ENCODE measurements around the gene SGCD.

SGCD gene

DNA sequence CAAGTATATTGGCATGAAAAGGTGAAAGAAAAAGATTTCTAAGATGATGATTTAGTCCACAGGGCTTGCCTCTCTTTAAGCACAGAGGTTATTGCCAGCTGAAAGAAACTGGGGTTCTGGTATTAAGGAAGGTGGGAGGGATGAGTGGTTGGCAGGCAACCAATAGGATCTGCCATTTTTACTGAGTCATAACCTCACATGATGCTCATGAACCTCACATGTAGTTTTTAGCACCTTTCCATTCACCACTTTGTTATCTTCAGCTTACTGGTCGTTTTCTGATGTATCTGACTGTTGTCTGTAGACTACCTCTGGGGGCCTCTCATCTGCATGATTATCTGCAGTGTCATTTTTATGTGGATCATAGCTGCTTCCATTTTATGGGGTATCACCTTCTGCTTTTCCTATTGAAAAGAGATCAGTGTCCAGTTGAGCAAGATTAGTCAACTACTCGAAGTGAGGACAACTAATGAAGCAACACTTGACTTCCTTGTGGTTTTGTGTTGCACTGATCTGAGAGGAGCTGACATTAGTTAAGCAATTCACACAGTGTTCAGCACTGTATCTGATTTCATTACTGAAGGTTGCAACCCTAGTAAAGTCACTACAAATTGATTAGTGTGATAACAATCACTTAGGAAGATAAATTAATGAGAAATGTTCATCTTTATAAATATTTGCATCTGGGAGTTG, 186.3 kb downstream of the SGCD start:
- no peak for DNase-seq (ENCODE audit: low read depth, low spot score)

DNA sequence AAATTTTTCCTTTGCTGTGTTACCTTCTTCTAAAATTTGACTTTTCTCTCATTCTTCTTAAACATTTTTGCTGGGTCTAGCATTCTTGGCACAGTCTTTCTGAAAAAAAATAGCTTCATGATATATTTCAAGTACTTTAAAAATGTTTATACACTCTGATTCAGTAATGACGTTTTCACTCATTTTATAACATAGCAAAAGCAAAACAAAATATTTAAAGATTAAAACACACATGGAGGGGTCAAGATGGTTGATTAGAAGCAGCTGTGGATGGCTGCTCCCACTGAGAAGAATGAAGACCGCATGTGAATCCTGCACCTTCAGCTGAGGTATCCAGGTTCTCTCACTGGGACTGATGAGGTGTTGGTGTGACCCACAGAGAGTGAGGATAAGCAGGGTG, 188.2 kb downstream of the SGCD start:
- no peak for DNase-seq (ENCODE audit: low read depth, low spot score)

DNA sequence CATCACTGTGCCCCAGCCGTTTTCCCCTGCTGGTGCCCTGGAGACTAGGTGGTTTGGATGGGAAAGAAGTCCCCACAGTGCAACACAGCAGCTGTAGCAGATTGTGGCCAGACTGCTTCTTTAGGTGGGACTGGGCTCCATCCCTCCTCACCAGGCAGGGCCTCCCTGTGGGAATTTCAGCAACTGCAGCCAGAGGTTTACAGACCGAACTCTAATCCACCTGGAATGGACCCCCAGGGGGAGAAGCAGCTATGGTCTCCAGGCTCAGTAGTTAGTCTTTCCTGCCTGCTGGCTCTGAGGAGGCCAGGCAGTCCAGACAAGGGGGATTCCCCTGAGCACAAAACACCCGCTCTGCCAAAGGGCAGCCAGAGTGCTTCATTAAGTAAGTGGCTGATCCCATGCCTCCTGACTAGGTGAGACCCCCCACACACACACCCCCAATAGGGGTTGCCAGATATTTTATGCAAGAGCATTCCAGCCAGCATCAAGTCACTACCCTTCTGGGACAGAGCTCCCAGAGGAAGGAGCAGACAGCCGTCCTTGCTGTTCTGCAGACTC, 188.9 kb downstream of the SGCD start:
- no peak for DNase-seq (ENCODE audit: low read depth, low spot score)

DNA sequence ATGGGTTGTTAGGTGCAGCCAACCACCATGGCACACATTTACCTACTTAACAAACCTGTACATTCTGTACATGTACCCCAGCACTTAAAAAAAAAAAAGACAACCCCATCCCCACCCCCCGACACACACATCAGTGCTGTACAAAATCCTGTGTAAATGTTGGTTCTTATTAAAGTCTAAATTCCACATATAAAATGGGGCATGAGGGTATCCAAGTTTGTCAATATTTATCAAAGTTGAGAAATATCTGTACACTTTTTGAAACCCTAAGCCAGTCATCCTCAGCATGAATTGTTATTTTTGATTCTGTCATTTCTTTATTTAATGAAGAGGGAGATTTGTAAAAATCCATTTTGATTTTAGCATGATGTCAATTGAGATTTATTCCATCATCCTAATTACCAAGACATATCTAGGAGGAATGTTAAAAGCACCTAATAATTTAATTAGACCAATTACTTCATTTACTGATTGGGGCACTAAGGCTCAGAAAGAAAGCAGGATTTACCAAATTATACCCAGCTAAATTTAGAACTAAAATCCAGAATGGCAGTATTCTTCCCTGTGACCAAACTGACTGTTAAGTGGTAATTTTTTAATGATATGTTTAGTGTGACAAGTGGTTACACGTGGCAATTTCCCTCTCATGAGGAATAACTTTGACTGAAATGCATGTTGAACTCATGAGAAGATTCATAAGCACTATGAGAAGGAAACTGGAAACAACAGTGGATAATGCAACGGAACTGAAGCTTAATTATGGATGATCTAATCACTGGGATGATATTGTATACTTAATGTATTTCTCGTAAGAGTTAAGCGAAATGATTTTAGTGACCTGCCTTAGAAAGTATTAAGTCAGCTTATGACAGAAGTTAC, 195.9 kb downstream of the SGCD start:
- no peak for DNase-seq (ENCODE audit: low read depth, low spot score)

- DNase-seq (ENCODE audit: low read depth, low spot score) = no peak
Measured at GRCh38 chr5:156523607-156524006, 196.6 kb downstream of the SGCD start.

- DNase-seq (ENCODE audit: low read depth, low spot score) = no peak
Measured at GRCh38 chr5:156526081-156526925, 199.3 kb downstream of the SGCD start.

GRCh38 chr5:156527611-156528010, 200.6 kb downstream of the SGCD start:
- DNase-seq (ENCODE audit: low read depth, low spot score) = no peak

GRCh38 chr5:156528673-156529072, 201.7 kb downstream of the SGCD start:
- DNase-seq (ENCODE audit: low read depth, low spot score) = no peak

DNA sequence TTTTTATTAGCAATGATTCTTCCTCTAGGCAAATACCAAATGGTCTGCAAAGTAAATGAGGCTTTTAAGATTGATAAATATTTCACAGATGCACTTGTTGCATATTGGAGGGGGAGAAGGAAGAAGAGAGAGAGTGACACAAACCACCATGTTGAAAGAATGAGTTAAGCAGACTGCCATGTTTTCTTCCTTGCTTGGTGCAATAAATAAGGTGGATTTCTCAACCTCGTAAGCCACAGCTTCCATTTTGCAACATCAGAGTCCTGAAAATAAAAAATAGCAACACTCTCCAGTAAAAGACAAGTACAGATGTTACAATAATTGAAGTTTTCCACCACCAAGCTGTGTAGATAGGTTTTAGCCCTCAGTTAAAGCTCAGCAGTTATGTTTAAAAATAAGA, 202.9 kb downstream of the SGCD start:
- DNase-seq (ENCODE audit: low read depth, low spot score) = no peak

DNA sequence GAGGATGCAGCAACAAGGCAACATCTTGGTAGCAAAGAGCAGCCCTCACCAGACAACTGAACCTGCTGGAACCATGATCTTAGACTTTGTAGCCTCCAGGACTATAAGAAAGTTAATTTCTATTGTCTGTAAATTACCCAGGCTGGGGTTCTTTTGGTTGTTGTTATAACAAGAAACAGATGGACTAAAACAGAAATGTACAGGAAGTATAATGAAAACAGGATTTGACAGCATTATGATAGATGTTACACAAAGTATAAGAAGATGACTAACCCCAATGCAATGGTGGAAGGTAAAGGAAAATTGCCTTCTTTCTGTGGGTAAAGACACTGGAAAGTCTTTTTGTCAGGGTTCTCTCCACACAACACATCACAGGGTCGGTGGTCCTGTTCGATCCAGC, 204.2 kb downstream of the SGCD start:
- no peak for DNase-seq (ENCODE audit: low read depth, low spot score)

GRCh38 chr5:156532921-156533320, 206.0 kb downstream of the SGCD start:
- DNase-seq (ENCODE audit: low read depth, low spot score) = no peak

DNA sequence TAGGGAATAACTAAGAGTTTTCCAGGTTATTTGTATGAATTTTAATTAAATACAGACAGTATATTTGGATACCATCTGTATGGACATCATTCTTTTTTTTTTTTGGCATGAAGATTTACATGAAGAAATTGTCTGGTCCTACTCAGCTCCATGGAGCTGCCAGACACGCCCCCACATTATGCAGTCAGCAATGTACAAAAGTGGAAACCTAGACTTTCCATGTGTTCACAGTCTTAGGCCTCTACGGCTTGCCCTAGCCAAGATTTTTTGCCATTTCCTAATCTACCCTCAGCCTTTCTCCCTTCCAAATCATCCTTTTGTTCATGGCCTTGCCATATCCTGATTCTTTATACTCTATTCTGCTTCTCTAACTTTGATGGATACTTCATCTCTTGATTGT, 207.1 kb downstream of the SGCD start:
- DNase-seq (ENCODE audit: low read depth, low spot score) = no peak

DNA sequence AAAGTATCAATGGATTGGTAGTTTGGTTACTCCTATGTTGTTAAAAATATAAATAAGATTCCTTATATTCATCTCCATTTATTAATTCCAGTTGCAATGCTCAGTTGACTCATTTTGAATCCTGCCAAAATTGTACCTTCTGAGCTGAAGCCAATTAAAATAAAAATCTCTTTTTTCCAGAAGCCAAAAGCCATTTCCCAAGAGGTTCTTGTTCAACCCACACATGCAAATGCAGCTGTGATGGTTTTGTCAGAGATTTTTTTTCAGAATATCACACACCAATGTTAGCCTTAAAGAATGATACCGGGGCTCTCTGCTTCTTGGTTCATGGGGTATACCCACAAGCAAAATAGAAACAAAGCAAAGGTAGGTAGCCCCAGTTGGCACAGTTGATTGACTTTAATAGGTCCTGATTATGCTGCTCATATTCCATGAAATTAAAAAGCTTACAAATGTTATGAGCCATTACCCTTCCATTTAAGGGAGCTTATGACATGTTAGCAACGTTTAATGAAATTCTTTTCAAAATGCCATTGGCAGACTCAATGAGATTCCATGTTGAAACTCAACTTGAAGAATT, 208.0 kb downstream of the SGCD start:
- DNase-seq (ENCODE audit: low read depth, low spot score) = no peak

DNA sequence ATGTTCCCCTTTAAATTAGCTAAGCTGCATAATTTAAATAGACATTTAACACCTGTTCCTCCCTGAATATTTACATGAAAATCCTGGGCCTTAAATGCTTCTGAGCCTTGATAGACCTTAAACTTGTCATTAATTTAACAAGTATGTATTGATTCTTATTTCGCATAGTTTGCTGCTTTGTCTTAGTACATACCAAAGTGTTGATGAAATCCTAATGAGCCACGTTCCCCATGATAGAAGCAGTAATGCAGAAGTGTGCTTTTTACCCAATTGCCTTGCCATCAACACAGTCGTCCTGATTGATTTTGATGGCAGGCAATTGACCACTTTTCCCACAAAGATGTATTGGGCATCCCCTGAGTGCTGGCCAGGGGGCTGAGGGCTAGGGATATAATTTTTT, 213.5 kb downstream of the SGCD start:
- no peak for DNase-seq (ENCODE audit: low read depth, low spot score)

- DNase-seq (ENCODE audit: low read depth, low spot score) = no peak
Measured at GRCh38 chr5:156541582-156541981, 214.6 kb downstream of the SGCD start.

DNA sequence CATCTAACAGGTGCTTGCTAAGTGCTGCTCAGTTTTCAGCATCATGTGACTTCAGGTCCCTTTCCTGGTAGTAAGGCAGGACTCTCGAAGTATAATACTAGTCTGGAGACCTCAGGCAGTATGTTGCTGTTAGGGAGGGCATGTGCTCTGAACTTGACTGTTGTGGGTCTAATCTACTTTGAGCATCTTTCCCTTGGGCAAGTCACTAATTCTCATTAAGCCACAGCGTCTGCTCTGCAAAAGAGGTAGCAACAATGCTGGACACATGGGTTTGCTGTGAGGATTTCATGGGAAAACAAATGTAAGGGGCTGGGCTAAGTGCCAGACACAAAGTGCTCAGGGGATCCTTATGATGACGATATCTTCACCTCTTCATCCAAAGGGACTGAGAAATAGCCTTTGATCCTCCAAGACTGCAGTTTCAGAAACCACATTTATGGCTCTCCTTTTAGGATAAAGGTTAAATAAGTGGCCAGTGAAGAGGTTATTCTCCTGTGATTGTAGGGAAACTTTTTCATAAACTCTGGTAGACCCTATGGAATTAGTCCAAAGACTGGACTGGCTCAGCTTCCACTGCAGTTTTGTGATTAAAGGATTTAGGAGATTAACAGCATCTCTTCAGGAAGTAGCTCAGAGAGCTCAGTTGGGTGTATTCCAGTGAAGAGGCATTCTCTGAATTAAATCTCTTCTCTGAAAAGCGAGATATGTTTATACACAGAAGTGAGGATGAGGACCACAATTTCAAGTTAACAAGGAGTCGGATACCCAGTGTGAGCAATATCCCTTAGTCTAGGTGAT, 216.6 kb downstream of the SGCD start:
- no peak for DNase-seq (ENCODE audit: low read depth, low spot score)

DNA sequence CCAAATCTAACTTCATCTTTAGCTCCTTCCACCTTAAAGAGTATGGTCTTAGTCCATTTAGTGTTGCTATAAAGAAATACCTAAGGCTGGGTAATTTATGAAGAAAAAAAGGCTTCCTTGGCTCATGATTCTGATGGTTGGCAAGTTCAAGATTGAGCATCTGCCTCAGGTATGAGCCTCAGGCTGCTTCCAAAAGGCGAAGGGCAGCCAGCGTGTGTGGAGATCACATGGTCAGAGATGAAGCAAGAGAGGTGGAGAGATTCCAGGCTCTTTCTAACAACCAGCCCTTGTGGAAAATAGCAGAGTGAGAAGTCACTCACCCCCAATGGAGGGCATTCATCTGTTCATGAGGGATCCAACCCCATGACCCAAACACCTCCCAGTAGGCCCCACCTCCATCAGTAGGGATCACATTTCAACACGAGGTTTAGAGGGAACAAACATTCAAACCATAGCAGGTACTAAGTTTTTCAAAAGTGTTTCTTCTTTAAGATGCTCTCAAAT, 225.9 kb downstream of the SGCD start:
- DNase-seq (ENCODE audit: low read depth, low spot score) = no peak

DNA sequence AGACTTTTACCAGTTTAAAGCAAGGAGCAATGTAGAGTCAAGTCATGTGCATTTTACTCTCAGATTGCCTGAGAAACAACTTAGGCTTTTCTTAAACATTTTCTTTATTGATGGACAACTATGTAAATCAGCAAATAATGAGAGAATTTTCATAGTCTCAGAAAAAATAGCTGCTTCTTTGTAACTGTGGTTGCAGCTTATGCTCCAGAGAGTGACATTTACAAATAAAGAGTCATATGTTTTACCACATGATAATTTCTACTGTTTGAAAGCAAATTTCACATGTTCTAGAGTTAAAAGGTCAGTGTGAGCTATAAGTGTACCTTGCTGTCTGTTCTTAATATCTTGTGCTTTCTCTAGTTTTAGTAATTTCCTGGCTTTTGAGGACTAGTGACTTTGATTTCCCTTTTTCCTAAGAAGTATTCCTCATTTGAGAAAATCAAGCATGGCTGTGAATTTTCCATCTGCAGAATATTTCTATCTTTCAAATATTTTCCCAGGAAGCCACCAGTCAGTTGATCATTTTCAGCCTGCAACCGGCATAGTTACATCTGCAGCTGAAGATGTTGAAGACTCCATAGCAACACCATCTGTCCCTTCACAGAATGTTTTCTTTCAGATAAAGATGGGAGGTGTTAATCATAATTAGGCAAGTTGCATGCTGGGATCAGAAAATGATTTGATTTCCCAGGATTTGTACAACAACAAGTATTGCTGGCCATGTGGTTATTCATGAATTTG, 229.9 kb downstream of the SGCD start:
- no peak for DNase-seq (ENCODE audit: low read depth, low spot score)

DNA sequence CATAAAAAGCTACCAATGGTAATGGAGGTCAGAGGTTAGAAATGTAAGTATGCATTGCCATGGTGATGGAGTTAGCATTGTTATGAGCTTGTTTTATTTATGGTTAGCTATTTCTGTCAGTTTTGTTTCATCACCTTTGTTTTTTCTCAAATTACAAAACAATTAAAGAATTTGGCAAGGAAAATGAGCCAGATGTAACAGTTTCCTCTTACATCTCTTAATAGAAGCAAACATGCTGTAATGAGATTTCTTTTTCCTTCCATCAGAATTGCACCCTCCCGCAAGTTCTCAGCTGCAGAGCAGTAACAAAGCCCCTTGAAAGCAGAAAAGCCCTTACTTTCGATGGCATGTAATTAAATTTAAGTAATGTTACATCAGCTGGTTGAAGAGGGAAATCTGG, 233.0 kb downstream of the SGCD start:
- no peak for DNase-seq (ENCODE audit: low read depth, low spot score)

DNA sequence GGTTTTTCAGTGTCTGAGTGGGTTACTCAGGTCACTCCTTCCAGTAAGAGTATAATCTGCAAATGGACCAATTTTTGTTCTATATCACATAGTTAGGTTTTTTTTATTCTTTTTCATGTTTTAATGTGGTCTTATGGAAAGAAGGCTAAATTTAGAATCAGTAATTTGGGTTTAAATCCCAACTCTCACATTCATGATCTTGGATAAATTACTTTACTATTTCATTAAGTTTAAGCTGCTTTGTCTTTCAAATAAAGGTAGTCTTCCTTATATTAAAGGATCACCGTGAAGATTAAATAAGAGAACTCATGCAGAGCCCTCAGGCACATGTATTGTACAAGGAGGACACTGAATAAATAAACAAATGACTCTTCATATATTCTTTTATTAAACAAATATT, 234.7 kb downstream of the SGCD start:
- DNase-seq (ENCODE audit: low read depth, low spot score) = no peak
